ENCODE results near the gene NACAD.

Gene NACAD

DNA sequence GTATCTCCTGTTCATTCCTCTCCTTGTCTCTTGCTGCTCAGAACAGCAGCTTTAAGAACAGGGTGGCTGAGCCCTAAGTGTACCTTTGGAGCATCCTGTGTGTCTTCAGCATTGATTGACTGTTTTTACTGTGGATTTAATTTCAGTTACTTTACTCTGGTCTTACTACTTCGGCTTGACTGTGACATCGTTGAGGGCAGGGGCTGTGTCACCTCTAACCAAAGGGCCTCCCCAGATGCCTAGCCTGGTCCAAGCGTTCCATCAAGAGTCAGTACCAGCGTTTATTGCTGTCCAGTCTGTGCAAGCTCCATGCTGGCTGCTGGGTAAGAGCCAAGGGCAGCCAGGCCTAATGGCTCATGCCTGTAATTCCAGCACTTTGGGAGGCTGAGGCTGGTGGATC is 56.3 kb downstream of the NACAD start:
- TF ChIP-seq, protein P1, sequence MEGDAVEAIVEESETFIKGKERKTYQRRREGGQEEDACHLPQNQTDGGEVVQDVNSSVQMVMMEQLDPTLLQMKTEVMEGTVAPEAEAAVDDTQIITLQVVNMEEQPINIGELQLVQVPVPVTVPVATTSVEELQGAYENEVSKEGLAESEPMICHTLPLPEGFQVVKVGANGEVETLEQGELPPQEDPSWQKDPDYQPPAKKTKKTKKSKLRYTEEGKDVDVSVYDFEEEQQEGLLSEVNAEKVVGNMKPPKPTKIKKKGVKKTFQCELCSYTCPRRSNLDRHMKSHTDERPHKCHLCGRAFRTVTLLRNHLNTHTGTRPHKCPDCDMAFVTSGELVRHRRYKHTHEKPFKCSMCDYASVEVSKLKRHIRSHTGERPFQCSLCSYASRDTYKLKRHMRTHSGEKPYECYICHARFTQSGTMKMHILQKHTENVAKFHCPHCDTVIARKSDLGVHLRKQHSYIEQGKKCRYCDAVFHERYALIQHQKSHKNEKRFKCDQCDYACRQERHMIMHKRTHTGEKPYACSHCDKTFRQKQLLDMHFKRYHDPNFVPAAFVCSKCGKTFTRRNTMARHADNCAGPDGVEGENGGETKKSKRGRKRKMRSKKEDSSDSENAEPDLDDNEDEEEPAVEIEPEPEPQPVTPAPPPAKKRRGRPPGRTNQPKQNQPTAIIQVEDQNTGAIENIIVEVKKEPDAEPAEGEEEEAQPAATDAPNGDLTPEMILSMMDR (IDR thresholded peaks at IDR 0.05; ENCODE audit: insufficient read depth, low read depth, low read length, missing control alignments), result no peak
- no peak overlapping the region for H3K4me3 ChIP-seq (ENCODE audit: low read depth, low read length)
- DNase-seq (ENCODE audit: low read depth), result no peak

DNA sequence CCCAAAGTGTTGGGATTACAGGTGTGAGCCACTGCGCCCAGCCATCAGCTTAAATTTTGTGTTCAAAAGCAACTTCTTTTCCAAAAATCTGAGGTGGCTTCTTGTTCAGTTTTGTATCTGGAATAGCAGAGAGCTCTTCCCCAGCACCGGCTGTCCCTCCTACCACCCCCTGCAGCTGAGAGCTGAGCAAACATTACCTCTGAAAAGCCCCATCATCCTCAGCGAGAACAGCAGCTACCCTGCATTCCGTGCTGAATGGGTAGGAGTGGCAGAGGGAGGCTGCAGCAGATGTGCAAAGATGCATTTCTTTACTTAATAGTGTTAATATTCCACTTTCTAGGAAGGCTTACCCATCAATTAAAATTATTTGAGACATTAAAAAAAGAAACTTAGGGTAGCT is 56.9 kb downstream of the NACAD start:
- TF ChIP-seq, protein P1 (IDR thresholded peaks at IDR 0.05; ENCODE audit: insufficient read depth, low read depth, low read length, missing control alignments), result no peak
- no peak overlapping the region for H3K4me3 ChIP-seq (ENCODE audit: low read depth, low read length)
- no peak for DNase-seq (ENCODE audit: low read depth)
